Esophagus squamous epithelium (tissue), 4 donors: ENCODE measurements around the gene MFSD11.

Experiments used
- CTCF ChIP-seq, 6 experiments: fragments of 450-650 bp in 4 of 6; fragments of 200-600 bp in 2 of 6; sonication (generic) in 2 of 6; IDR thresholded peaks; one replicate each; pipeline ENCODE4 v1.5.1; 2016 to 2019; ENCODE audit warnings: antibody characterized with exemption in 6 of 6, mild to moderate bottlenecking in 4 of 6, moderate library complexity in 4 of 6
- POLR2A ChIP-seq, 4 donors: fragments of 450-650 bp; IDR thresholded peaks; one replicate each; pipeline ENCODE4 v1.6.1; 2017; ENCODE audit warnings: antibody characterized with exemption in 4 of 4, mild to moderate bottlenecking in 4 of 4, moderate library complexity in 3 of 4

GRCh38 chr17:76714822-76715495 lies 23.0 kb upstream of the MFSD11 start:
- TF ChIP-seq CTCF (IDR thresholded peaks at IDR 0.05) (peak; percentile 49 to 86 (median 79)), POLR2A (IDR thresholded peaks at IDR 0.05) (no peak)
